ENCODE measurements around the gene RGSL1.

The RGSL1 gene

DNA sequence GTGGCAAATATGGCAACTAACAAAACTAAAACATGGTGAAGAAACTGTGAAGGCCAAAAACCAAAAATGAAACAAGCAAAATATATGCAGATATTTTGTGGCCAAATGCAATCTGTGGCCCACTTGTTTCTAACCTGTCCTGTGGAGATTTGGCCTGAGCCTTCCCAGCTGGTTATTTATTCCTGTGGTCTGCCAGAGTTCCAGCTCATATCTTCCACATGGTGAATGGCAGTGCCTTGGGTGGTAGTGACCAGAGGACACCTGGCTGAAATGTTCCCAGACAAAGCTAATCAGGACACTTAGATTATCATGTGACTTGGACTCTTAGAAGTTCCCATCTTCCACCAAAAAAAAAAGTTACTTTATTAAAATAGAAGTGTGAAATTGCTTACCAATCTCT is 99.4 kb downstream of the RGSL1 start:
- no peak for DNase-seq (ENCODE audit: low spot score)

DNA sequence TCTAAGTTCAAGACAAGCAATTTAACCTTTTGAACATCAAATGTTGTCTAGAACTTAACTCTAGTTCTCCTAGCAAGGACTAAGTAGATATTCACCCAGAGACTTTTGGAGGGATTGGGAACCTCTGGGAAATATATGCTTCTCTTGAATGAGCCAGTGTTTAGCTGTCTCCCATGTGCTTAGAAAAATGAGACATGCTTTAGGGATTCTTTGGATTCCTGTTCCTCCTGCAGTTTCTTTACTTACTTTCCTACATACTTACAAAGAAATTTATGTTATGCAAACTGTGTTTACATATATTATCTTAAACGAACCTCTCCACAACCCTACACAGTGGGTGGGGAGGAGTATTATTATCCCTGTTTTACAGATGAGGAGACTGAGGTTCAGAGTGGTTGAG is 99.9 kb downstream of the RGSL1 start:
- DNase-seq (ENCODE audit: low spot score) = no peak

DNA sequence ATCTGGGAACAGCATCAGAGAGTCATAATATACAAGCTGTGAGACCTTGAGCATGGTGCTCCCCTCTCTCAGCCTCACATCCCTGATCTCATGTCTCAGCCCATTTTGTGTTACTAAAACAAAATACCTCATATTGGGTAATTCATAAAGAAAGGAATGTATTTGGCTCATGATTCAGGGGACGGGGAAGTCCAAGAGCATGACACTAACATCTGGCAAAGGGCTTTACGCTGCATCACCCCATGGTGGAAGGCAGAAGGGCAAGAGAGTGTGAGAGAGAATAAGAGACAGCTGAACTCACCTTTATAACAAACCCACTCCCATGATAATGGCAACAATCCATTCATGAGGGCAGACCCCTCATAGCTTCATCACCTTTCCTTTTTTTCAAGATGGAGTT is 102.6 kb downstream of the RGSL1 start:
- DNase-seq (ENCODE audit: low spot score) = no peak

DNA sequence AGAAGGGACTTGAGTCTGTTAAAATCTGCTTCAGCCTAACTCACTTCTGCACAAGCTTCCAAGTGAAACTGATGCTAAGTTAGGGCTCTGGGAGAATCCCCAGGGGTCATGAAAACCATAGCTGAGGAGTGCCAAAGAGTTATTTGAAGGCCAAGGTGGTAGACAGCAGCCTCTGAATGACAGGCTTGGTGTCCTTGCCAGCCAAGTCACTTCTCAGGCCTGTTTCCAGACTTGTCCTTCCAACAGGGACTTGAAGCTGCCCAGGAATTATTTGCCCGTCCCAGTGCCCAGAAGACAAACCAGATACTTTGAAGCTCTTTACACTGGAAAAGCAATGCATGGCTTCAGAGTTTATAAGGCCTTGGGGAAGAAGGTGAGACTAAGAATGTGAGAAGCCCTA is 105.5 kb downstream of the RGSL1 start:
- no peak for DNase-seq (ENCODE audit: low spot score)

DNA sequence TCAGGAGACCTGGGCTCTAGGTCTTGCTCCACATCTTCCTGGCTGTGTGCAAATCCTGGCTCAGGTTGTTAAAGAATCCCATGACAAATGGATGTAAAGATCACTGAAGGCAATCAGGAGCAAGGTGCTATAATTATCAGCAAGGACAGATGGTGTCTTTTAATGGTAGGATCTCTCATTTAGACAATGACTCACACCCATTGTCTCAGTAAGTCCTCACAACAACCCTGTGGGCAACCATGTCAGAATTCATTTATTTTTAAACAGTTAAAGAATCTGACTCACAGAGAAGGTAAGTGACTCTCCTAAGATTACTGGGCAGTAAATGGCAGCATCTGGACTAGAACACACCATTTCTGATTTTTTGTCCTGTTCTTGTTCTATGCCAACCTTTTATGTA is 106.3 kb downstream of the RGSL1 start:
- no peak for DNase-seq (ENCODE audit: low spot score)

GRCh38 chr1:182560392-182560984 is 110.5 kb downstream of the RGSL1 start:
- DNase-seq (ENCODE audit: low spot score) = no peak

DNA sequence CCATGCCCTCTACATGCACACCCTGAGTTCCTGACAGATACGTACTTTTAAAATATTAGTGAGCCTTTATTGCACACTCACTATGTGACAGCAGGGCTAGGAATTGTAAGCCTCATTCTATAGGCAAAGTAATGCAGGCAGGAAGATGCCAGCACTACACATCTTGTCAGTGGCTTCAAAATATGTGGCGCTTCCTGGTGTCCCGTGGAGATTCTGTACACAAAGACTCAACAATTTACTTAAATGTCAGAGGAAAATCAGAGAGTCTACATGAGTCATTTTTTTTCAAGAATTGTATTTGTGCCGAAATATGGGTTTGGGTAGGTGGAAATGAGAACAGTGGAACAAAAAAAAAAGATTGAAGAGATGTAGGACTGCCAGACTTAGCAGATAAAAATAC is 111.5 kb downstream of the RGSL1 start:
- DNase-seq (ENCODE audit: low spot score) = no peak

DNA sequence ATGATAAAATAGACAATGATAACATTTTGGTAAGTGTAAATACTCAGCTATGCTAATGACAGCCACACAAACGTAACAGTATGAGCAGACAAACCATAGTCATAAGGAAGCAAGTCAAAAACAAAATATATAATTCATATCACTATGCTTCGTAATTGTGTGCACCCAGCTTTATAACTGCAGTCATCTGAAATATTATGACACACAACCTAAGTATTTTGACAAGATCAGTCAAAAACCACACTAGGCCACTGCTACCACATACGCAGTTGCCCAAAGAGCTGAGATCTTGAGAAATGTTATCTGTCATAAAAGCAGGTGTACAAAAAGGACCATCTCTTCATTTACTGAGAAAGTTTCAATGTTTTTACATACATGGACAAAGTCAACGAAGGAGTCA is 113.1 kb downstream of the RGSL1 start:
- no peak for DNase-seq (ENCODE audit: low spot score)

DNA sequence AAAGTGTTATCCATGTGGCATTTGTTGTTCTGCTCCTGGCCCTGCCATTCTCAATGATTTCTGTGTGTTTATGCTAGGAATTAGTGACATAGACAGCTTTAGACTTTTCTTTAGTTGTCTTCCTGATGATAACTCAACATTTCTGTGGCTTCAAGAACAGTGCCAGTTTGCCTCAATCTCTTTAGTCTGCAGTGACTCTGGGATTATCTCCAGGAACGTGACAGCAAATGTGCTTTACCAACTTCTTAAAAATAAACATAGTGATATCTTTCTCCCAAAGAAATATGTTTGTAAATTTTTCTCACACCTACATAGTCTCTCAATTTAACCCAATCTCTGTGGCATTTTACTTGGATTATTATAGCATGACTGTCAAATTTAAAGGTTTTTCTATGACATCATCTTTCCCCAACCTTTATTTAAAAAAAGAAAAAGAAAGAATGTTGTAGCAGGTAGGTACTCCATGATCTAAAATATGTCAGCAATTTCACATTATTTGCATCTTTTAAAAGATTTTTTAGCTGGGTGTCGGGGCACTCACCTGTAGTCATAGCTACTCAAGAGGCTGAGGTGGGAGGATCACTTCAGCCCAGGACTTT is 114.6 kb downstream of the RGSL1 start:
- no peak for DNase-seq (ENCODE audit: low spot score)

GRCh38 chr1:182565537-182565936 is 115.6 kb downstream of the RGSL1 start:
- no peak for DNase-seq (ENCODE audit: low spot score)

DNA sequence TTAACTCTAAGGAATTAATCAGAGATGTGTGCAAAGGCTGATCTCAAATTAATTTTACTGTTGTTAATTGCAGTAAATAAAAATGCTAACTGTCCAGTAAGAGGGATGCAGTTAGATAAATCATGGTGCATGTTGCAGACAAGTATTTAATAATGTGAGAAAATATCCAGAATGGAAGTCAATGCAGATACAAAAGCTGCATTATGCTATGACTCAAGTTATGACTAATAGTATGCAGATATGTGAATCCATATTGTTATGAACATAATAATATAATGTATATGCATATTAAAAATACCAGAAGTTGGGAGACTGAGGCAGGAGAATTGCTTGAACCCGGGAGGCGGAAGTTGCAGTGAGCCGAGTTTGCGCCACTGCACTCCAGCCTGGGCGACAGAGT is 117.7 kb downstream of the RGSL1 start:
- no peak for DNase-seq (ENCODE audit: low spot score)

DNA sequence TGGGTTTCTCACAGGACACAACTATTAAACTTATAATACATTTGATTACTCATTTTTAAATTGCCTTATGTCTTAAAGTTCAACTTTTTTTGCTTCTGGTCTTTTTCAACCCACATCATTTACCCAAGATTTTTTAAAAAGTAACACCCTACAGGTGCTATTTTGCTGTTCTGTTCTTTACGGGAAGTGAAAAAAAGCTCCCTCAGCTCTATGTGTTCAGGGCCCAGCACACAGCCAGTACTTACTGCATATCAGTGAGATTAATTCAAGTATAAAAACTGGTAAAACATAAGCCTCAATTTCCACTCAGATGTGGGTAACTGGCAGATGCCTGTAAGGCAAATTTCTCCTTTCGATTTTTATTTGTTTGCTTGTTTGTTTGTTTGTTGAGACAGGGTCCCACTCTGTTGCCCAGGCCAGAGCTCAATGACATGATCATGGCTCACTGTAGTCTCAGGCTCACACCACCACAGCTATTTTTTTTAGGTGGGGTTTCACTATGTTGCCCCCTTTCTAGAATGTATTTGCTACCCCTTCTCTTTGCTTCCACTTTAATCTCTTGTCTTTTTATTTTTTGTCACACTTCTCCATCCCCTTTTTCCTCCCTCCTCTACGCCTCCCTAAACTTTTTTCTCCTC is 118.8 kb downstream of the RGSL1 start:
- no peak for DNase-seq (ENCODE audit: low spot score)

DNA sequence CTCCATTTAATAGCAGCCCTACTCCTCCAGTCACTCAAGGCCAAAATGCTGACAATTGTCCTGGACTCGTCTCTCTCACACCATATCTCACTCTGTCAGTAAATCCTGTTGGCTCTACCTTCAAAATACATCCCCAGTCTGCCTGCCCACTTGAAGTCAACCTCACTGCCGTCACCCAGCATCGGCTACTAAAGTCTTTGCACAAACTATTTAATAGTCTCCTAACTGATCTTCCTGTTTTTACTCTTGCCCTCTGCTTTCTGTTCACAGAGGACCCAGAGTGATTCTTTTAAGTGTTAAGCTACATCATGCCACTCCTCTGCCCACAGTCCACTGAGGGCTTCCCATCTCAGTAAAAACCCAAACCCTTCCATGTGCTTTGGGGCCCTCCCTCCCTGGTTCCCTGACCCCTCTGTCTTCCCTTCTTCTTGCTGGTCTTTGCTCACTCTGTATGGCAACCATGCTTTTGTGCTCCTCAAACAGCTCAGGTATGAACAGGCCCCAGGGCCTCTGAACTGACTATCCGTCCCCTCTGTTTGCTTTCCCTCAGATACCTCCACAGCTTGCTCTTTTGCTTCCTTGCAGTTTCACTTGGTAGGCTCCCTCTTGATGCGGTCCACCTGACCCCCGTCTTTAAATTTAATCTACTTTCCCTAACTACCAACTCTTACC is 120.1 kb downstream of the RGSL1 start:
- DNase-seq (ENCODE audit: low spot score) = no peak

- DNase-seq (ENCODE audit: low spot score) = no peak
Measured at GRCh38 chr1:182570611-182570970, 120.6 kb downstream of the RGSL1 start.

DNA sequence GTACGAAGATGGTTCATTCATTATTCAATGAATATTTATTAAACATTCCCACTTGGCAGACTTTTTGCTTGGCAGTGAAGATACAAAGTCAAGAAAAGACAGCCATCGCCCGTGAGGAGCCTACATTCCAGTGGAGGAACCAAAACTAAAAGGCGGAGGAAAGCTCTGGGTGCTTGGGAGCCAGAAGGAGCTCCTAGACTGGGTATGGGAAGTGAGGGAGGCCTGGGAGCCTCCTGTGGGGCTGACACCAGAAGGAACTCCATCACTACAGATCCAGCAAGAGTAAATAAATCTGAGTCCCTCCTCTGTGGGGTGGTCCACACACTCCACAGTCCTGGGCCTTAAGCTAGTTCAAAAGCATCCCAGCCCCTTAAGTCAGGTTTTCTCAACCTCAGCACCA is 124.2 kb downstream of the RGSL1 start:
- no peak for DNase-seq (ENCODE audit: low spot score)

GRCh38 chr1:182575540-182576149 is 125.7 kb downstream of the RGSL1 start:
- no peak for DNase-seq (ENCODE audit: low spot score)

GRCh38 chr1:182580736-182581135 is 130.8 kb downstream of the RGSL1 start:
- no peak for DNase-seq (ENCODE audit: low spot score)

GRCh38 chr1:182584746-182585145 is 134.8 kb downstream of the RGSL1 start:
- no peak for DNase-seq (ENCODE audit: low spot score)

- no peak for DNase-seq (ENCODE audit: low spot score)
Measured at GRCh38 chr1:182586380-182586779, 136.4 kb downstream of the RGSL1 start.

DNA sequence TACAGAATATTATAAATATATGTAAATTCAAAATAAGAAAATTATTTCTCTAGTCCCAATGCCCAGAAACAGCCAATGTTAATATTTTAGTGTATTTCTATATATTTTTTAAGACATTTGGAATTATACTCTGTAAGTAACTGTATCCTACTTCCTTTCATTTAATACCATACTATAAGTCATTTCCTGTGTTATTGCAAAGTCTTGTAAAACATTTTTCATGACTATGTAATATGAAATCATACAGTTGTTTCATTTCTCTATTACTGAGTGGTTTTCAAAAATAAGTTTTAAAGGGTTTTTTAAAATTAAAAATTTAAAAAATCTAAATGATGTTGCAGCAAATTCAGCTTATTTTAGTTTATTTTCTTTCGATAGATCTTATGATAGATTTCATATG is 137.1 kb downstream of the RGSL1 start:
- no peak for DNase-seq (ENCODE audit: low spot score)

- DNase-seq (ENCODE audit: low spot score) = no peak
Measured at GRCh38 chr1:182587666-182588499, 137.9 kb downstream of the RGSL1 start.
